Measurements from ENCODE around the gene ERICH4. TPM values are rescaled to one million over a fixed set of nuclear protein-coding genes. Genes with fewer than 3 reads are reported as not detected.

The ERICH4 gene
- total RNA-seq, 1 experiment from 2014 or later, result not detected

DNA sequence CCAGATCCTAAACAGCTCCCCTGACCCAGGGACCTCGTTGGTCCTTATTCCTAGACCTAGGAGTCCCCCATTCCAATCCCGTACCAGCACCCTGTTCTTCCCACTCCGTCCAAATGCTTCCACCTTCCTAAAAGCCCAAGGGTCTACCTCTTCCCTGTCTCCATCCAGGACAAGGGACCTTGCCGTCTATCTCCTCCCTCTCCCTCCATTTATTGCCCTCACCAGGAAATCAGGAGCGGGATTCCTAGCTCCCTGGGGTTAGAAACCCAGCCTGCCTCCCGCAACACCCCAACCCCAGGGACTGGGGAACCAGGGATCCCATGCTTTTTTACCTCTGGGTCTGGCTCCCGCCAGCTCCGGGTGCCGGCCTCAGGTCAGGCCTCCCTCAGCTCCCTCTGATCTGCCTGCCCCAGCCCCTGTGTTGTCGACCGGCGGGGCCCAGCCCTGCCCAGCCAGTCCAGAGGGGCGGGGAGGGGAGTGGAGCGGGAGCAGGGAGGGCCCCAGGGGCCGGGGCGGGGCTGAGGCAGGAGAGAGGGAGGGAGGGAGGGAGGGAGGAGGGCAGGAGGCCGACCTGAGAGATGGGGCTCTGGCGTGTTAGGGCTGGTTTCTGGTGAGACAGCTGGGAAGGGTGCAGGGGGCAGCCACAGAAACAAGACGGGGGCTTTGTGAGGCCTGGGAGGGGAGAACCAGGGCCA, 15.9 kb upstream of the ERICH4 start, which contains the start of gene B3GNT8:
Gene B3GNT8 (minus strand): TSS at position 423 of the 695 bp plus-strand sequence. CDS start 596 bp downstream, outside the sequence.
- ChIA-PET RAD21 (ENCODE audit: low non-redundant PET in 1 of 2, low total read pairs in 2 of 2, uncharacterized antibody in 2 of 2, unreplicated experiment in 2 of 2) (no interaction called here), CTCF (no interaction called here), POLR2A (no interaction called here)
- peak; percentile 68 for ATAC-seq
- Histone ChIP-seq H2AFZ (ENCODE audit: low read depth, low read length, poor library complexity, severe bottlenecking) (no peak within 1 kb of the TSS), H3K27me3 (ENCODE audit: insufficient read depth, low read length) (no peaks in the 10 kb centered on the region), H3K27ac (ENCODE audit: low read depth, low read length) (no peak within 1 kb of the TSS), H3K9ac (ENCODE audit: low read length) (no peak within 1 kb of the TSS), H3K79me2 (ENCODE audit: insufficient read depth, low read length) (no peaks in the 10 kb centered on the region), H4K20me1 (ENCODE audit: insufficient read depth) (no peaks in the 10 kb centered on the region), H3K36me3 (ENCODE audit: control insufficient read depth in 1 of 2, insufficient read depth in 2 of 2, low read length in 2 of 2) (peaks cover 0 to 6% of the 10 kb centered on the region in 2 experiments; a peak in 2 of 4 replicates), H3K4me3 (replicated peaks in 1 of 2; ENCODE audit: low read depth in 1 of 2, low read length in 2 of 2) (no peak within 1 kb of the TSS), H3K4me2 (ENCODE audit: low read length) (no peak within 1 kb of the TSS), H3K9me2 (ENCODE audit: insufficient read depth) (no peaks in the 10 kb centered on the region), H3K9me3 (ENCODE audit: control insufficient read depth in 1 of 2, insufficient read depth in 1 of 2, low read depth in 1 of 2, low read length in 2 of 2) (no peaks in the 10 kb centered on the region), H3K4me1 (ENCODE audit: control insufficient read depth in 1 of 2, insufficient read depth in 2 of 2, low read length in 2 of 2) (peaks cover 0 to 5% of the 10 kb centered on the region in 2 experiments; a peak in 2 of 4 replicates)
- TF ChIP-seq SIN3A (IDR thresholded peaks at IDR 0.05; ENCODE audit: low read depth), result no peak
- no peak for TF ChIP-seq POLR2A (IDR thresholded peaks at IDR 0.05; ENCODE audit: borderline replicate concordance, extremely low read depth, insufficient read depth, insufficient read length)
- TF ChIP-seq CBX3 (IDR thresholded peaks at IDR 0.05; ENCODE audit: low read depth), result no peak
- TF ChIP-seq, protein P1, sequence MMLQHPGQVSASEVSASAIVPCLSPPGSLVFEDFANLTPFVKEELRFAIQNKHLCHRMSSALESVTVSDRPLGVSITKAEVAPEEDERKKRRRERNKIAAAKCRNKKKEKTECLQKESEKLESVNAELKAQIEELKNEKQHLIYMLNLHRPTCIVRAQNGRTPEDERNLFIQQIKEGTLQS (IDR thresholded peaks at IDR 0.05), result no peak
- TF ChIP-seq CEBPB (IDR thresholded peaks at IDR 0.05; ENCODE audit: low read depth), result no peak
- no peak for DNase-seq (ENCODE audit: low read depth, low spot score)
- intact Hi-C loops (cut with micrococcal nuclease), result no loop called here
- BruUV-seq (replicated peaks), result no TSS peak

DNA sequence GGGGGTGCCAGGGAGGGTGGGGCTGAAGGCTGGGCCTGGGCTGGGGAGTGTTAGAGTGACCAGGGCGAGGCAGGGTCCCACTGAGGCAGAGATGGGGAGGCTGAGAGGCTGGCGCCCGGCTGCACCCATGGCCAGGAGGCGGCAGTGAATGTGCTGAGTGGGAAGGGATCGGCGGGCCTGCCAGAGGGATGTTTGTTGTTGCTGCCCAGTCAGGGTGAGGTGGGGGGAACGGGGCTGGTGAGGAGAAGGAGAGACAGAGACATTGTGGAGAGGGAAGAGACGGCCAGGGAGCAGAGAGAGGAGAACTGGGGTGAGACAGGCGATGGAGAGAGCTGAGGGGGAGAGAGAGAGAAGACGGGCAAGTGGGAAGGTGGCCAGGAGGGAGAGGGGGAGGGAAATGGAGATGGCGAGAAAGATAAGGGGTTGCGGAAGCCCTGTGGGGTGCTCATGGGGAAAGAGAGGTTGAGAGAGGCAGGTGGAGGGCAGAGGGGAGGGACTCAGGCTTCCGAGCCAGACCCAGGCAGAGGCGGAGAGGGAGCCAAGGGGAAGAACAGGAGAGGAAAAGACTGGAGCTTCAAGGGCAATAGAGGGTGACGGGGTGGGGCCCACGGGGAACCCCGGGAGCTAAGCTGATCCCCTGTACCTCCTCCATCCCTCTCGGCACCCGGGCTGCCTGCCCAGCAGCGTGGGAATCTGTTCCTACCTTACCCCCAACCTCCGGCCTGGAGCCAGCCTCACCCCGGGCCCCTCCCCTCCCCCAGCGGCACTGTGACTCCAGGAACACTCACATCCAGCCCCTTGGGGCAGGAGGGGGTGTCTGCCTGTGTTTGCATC, 15.1 kb upstream of the ERICH4 start:
- TF ChIP-seq FOSL1 (IDR thresholded peaks at IDR 0.05; ENCODE audit: low read depth) (no peak), SIN3A (IDR thresholded peaks at IDR 0.05; ENCODE audit: low read depth) (no peak), POLR2A (IDR thresholded peaks at IDR 0.05; ENCODE audit: borderline replicate concordance, extremely low read depth, insufficient read depth, insufficient read length) (no peak), CBX3 (IDR thresholded peaks at IDR 0.05; ENCODE audit: low read depth) (no peak), ZNF274 (IDR thresholded peaks at IDR 0.05; ENCODE audit: low read depth, low read length) (no peak), RAD21 (IDR thresholded peaks at IDR 0.05; ENCODE audit: low read depth) (no peak), ZFX (IDR thresholded peaks at IDR 0.05) (no peak), JUND (IDR thresholded peaks at IDR 0.05) (no peak), SRF (IDR thresholded peaks at IDR 0.05; ENCODE audit: low read depth) (no peak), SP1 (IDR thresholded peaks at IDR 0.05; ENCODE audit: low read depth) (no peak)
- ChIA-PET CTCF (no interaction called here), POLR2A (interaction anchor here (1.5 kb wide), 1 partner anchor 10 kb away, joined by 4 read pairs; no protein-coding TSS in a partner anchor), RAD21 (ENCODE audit: low non-redundant PET in 1 of 2, low total read pairs in 2 of 2, uncharacterized antibody in 2 of 2, unreplicated experiment in 2 of 2) (no interaction called here)
- Histone ChIP-seq H3K9me2 (ENCODE audit: insufficient read depth) (no peaks in the 10 kb centered on the region), H3K27ac (ENCODE audit: low read depth, low read length) (no peak overlapping the region), H3K9me3 (ENCODE audit: control insufficient read depth in 1 of 2, insufficient read depth in 1 of 2, low read depth in 1 of 2, low read length in 2 of 2) (no peaks in the 10 kb centered on the region), H3K4me1 (ENCODE audit: control insufficient read depth in 1 of 2, insufficient read depth in 2 of 2, low read length in 2 of 2) (peaks cover 0 to 5% of the 10 kb centered on the region in 2 experiments; a peak in 2 of 4 replicates), H3K4me3 (replicated peaks in 1 of 2; ENCODE audit: low read depth in 1 of 2, low read length in 2 of 2) (no peak overlapping the region), H3K27me3 (ENCODE audit: insufficient read depth, low read length) (no peaks in the 10 kb centered on the region), H4K20me1 (ENCODE audit: insufficient read depth) (no peaks in the 10 kb centered on the region), H3K4me2 (ENCODE audit: low read length) (no peak overlapping the region), H3K79me2 (ENCODE audit: insufficient read depth, low read length) (no peaks in the 10 kb centered on the region), H3K36me3 (ENCODE audit: control insufficient read depth in 1 of 2, insufficient read depth in 2 of 2, low read length in 2 of 2) (peaks cover 0 to 12% of the 10 kb centered on the region in 2 experiments; a peak in 2 of 4 replicates), H3K9ac (ENCODE audit: low read length) (no peak overlapping the region), H2AFZ (ENCODE audit: low read depth, low read length, poor library complexity, severe bottlenecking) (no peak overlapping the region)
- DNase-seq (ENCODE audit: low read depth, low spot score) (no peak), ATAC-seq (no peak)
- intact Hi-C loops (cut with micrococcal nuclease), result no loop called here
- BruUV-seq (replicated peaks), result no TSS peak

Data from HCT116 (cell line).